HG02870 (cell line): ENCODE results near the gene OCIAD1.
"Not testable (repeated sequence)": the region's sequence is repeated elsewhere in the genome, so short reads cannot be mapped to it uniquely, and the experiment has no call there.

Experiments
- ATAC-seq: cut with Tn5 transposase; IDR thresholded peaks from one replicate; pipeline ENCODE4 v1.9.1; 2021; ENCODE audit warnings: mild to moderate bottlenecking, moderate library complexity; ENCODE audit not compliant: unreplicated experiment

Gene OCIAD1

GRCh38 chr4:48881646-48882045, 50.8 kb downstream of the OCIAD1 start:
- not testable (repeated sequence) for ATAC-seq

DNA sequence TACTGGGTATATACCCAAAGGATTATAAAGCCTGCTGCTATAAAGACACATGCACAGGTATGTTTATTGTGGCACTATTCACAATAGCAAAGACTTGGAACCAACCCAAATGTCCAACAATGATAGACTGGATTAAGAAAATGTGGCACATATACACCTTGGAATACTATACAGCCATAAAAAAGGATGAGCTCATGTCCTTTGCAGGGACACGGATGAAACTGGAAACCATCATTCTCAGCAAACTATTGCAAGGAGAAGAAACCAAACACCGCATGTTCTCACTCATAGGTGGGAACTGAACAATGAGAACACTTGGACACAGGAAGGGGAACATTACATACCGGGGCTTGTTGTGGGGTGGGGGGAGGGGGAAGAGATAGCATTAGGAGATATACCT, 58.9 kb downstream of the OCIAD1 start:
- not testable (repeated sequence) for ATAC-seq

GRCh38 chr4:48891028-48891619, 60.2 kb downstream of the OCIAD1 start:
- ATAC-seq: no peak

DNA sequence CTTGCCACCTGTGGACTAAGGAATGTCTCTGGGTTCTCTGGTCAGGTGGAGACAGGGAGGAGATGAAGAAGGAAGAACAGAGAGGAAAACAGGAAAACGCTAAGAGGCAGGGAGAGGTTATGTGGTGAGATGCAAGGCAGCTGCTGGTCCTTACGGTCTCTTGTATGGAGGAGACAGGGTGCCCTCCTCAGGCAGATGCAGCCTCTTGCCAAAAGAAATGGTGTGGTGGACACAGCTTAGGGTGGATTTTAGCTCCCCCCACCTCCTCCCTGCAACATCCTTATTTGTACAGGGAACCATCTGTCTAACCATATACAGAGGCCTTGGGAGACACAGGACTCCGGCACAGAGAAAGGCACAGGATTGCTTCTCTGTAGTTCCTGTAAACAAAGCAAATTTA, 66.0 kb downstream of the OCIAD1 start:
- no peak for ATAC-seq

DNA sequence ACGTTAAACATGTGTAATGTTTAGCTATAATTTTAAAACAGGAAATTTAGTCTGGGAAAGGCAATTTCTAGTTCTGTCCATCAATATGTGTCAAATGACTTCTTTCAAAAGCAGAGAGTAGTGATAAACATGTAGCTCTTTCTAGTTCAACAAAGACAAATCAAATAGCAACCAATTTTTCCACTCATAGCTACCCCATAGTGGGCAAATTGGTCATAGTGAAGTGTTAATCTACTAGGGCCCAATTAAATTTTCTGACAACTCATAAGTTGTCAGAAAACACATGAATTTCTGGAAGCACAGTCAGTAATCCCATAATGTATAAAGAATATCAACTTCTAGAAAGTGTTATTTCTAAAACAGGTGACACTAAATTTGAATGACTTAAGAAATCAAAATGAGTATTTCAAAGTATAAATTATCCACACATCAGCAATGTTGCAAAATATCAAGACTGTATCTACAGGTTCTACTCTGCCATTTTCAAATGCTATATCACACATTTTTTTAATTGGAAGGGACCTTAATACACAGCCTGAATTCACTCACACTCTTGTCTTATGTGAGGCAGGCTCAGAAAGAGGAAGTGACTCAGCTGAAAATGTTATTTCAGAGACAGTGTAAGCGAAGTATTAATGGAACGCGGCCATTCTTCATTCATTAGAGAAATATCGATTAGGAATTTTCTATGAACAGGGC, 68.0 kb downstream of the OCIAD1 start:
- ATAC-seq: peak; percentile 77

GRCh38 chr4:48899432-48899749, 68.5 kb downstream of the OCIAD1 start:
- ATAC-seq: no peak

- no peak for ATAC-seq
Observed at GRCh38 chr4:48899950-48900349, 69.1 kb downstream of the OCIAD1 start.

- ATAC-seq: no peak
Observed at GRCh38 chr4:48901196-48901595, 70.3 kb downstream of the OCIAD1 start.

DNA sequence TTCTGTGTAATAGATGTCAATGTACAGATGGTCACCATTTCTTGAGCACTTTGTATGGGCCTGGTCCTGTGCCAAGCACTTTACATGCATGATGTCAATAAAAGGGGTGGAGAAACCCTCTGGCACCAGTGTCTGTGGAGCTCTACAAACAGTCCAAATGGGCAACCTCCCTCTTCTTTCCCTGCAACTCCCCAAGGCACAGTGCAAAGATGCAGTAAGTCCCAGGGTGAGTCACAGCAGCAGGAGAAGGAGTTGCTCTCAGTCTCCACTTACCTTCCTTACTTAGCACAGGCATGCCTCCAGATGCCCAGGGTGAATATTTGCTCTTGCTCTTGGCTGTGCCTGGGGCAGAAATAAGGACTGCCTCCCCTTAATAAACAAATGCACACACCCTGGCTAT, 71.4 kb downstream of the OCIAD1 start:
- no peak for ATAC-seq

DNA sequence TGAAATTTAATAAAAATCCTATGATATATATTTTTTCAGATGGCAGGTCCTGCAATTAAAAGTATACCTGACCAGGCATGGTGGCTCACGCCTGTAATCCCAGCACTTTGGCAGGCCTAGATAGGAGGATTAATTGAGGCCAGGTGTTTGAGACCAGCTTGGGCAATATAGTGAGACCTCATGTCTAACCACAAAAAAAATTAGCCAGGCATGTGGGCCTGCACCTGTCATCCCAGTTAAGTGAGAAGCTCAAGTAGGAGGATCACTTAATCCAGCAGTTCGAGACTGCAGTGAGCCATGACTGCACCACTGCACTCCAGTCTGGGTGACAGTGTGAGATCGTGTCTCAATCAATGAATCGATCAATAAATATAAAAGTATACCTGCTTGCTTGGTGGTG, 73.2 kb downstream of the OCIAD1 start:
- ATAC-seq: no peak

DNA sequence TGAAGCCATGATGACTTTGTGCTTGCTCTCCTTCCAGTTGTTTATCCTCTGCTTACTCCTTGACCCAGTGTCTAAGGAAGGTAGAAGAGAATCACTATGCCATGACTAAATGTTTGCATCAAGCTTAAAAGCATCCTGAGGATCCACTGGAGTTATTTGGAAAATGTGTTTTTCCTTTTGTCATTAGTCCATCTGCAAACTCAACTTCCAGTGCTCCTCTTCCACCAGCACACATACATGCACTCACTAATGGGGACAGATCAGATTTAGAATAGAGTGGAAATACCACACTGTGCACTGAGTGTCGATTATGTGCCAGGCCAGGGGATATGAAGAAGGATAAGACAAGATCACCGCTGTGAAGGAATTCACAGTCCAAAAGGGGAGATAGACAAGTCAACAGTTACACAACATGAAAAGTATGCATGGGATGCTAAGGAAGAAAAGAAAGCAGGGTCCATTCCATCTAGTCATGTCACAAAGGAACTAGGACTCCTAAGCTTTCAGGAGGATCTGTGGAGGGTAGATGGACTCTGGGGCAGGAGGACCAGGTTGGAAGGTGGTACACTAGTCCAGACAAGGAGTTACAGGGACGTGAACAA, 73.8 kb downstream of the OCIAD1 start:
- no peak for ATAC-seq

- ATAC-seq: no peak
Observed at GRCh38 chr4:48905363-48906015, 74.6 kb downstream of the OCIAD1 start.

- ATAC-seq: peak; percentile 92
Observed at GRCh38 chr4:48906206-48907173, 75.6 kb downstream of the OCIAD1 start, which contains the start of gene OCIAD2. OCIAD2 (minus strand) TSS chr4:48906774; CDS start chr4:48904549, 2,225 bp downstream.

DNA sequence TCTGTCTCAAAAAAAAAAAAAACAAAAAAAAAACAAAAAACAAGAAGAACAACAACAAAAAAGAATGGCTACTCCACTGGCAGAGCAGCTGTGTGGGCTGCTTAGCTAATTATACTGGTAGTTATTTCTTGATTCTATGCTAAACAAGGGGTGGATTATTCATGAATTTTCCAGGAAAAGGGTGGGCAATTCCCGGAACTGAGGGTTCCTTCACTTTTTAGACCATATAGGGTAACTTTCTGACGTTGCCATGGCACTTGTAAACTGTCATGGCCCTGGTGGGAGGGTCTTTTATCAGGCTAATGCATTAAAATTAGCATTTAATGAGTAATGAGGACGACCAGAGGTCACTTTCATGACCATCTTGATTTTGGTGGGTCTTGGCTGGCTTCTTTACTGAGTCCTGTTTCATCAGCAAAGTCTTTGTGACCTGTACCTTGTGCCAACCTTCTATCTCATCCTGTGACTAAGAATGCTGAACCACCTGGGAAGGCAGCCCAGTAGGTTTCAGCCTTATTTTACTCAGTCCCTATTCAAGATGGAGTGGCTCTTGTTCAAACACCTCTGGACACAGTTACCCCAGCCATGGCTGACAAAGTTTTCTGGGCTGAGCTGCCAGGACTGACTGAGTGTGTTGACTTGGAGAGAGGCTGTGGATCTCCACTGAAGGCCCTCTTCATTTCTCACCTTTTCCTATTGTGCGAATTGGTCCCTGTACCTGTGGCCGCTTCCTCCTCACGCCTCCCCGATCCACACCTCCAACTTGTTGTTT, 77.0 kb downstream of the OCIAD1 start:
- ATAC-seq: no peak

DNA sequence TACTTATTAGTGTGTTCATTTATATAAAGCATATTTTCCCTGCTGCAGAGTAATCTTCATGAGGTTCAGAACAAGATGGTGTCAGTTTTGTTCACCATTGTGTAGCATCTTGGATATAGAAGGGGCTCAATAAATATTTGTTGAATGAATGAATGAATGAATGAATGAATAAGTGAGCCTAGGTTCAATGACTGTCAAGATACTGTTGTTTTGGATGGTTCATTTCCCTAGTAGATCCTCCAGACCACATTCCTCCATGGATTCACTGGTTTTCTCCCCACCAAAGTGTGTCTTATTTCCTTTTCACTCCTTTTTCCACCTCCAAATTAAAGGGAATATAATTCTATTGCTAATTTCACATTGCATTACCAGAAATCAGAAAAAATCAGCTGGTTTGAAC, 77.8 kb downstream of the OCIAD1 start:
- ATAC-seq: no peak

DNA sequence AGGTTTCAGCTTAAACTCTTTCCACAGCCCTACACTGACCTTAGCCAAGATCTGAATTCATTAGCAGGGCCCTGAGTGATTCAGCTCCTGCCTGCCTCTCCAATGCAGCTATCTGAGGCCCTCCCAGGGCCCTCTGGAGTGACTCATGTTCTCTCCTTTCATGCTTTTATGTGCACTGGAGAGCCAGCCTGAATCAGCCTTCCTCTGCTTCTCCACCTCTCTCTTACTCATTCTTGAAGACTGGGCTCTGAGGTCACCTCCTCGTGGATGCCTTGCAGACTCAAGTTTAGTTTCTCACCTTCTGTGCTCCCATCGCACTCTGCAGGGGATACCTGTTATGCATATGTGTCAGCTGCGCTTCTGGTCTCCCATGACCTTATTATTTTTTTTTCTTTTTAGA, 78.8 kb downstream of the OCIAD1 start:
- ATAC-seq: no peak

DNA sequence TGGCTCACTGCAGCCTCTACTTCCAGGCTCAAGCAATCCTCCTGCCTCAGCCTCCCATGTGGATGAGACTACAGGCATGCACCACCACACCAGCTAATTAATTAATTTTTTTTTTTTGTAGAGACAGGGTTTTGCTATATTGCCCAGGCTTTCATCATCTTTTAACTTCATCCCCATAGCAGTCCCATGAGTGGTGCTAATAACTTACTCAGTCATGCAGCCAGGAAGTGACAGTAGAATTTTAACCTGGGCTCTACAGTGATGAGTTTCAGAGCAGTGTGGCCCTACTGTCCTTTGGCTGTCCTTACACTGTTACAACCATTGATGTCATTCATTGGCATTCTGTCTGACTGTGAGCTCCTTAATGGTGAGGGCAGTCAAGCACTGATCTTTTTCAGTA, 79.6 kb downstream of the OCIAD1 start:
- no peak for ATAC-seq
